Activated naive CD4-positive, alpha-beta T cell treated with anti-CD3 and anti-CD28 coated beads for 36 hours (primary cell): ENCODE data around the gene SS18. TPM values are rescaled to one million over a fixed set of nuclear protein-coding genes. Genes with fewer than 3 reads are reported as not detected.

Source experiments
- CTCF ChIA-PET: fragments of 350-600 bp; sonication (Branson Sonifier 250); formaldehyde crosslinking; loops from one replicate; lab custom pipeline; 2021; ENCODE audit warnings: antibody characterized with exemption; lab: Charles Lee
- DNase-seq: peaks from one replicate; pipeline ENCODE4 v3.0.0-alpha.2; 2020
- H3K27ac Mint-ChIP-seq: one replicate; pipeline ENCODE4 v1.8.0; 2021; ENCODE audit warnings: mild to moderate bottlenecking, mixed read lengths
- H3K27me3 Mint-ChIP-seq: one replicate; pipeline ENCODE4 v1.8.0; 2021; ENCODE audit warnings: low read depth, mixed read lengths
- H3K36me3 Mint-ChIP-seq: one replicate; pipeline ENCODE4 v1.8.0; 2021; ENCODE audit warnings: low read depth, mixed read lengths
- H3K4me1 Mint-ChIP-seq: one replicate; pipeline ENCODE4 v1.8.0; 2021; ENCODE audit warnings: low read depth, mixed read lengths
- H3K4me3 Mint-ChIP-seq: one replicate; pipeline ENCODE4 v1.8.0; 2021; ENCODE audit warnings: mild to moderate bottlenecking, moderate library complexity, mixed read lengths
- H3K9me3 Mint-ChIP-seq: one replicate; pipeline ENCODE4 v1.8.0; 2021; ENCODE audit warnings: mixed read lengths
- intact Hi-C: fragments of 100-400 bp; cut with micrococcal nuclease; formaldehyde crosslinking; loops from one replicate; pipeline ENCODE4 v1.15.1; 2023
- total RNA-seq, 2 experiments: library from RNA; stranded (reverse); gene quantifications; one replicate each; pipeline ENCODE4 v1.2.3, GENCODE V29; 2021

Gene SS18
- total RNA-seq, 2 experiments from 2014 or later = 42.2 to 42.9 TPM

DNA sequence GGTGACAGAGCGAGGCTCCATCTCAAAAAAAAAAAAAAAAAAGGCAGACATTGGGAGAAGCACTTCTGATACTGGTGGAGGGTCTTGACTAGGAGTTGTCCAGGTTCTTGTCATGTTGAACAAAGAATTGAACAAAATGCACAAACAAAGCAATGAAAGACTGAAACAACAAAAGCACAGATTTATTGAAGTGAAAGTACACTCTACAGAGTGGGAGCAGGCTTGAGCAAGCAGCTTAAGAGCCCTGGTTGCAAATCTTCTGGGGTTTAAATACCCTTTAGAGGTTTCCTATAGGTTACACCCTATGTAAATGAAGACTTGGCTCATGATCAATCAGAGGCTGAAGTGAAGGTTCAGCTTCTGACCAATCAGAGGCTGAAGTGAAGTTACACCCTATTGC lies 6.4 kb upstream of the SS18 start:
- no peak for DNase-seq
- H3K4me1 Mint-ChIP-seq = no peaks in the 10 kb centered on the region

DNA sequence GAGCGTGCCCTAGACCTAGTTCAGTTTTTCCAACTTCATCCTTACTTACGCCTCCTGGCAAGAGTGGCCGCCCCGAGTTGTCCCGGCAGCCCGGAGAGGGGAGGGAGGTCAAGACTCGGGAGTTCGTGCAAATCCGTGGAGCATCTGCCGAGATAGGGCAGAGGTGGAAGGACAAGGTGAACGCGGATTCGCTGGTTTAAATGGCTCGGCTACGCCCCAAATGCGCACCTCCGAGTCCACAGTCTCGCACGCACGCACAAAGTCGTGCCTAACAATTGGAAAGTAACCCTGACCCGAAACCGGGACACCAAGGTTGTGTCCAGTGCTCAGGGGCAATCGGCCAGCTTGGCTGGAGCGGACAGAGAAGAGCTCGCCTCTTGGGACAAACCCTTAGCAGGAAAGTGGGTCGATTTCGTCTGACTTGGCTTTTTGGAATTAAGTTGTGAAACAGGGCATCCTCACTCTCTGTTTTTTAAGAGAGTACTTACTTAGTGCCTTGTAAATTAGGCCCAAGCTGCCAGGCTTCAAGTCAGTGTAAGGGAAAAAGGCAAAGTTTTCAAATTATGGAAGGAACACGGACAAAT lies 726 bp upstream of the SS18 start:
- peak overlapping the region; percentile 98 for H3K27ac Mint-ChIP-seq
- H3K4me3 Mint-ChIP-seq = peak overlapping the region; percentile 93
- H3K9me3 Mint-ChIP-seq = no peaks in the 10 kb centered on the region
- CTCF ChIA-PET = interaction anchor here (0.6 kb wide), 1 partner anchor 129 kb away, joined by 4 read pairs; no protein-coding TSS in a partner anchor
- intact Hi-C loops = loop anchor here (2.0 to 5.0 kb wide), 3 partner anchors 68 to 739 kb away; partner anchors contain the start of gene ZNF521
- no peak for DNase-seq
- H3K36me3 Mint-ChIP-seq = peaks cover 10% of the 10 kb centered on the region
- no peaks in the 10 kb centered on the region for H3K27me3 Mint-ChIP-seq
- peaks cover 30% of the 10 kb centered on the region for H3K4me1 Mint-ChIP-seq

More for the DNA sequence above, 6.4 kb upstream of the SS18 start:
- no peaks in the 10 kb centered on the region for H3K36me3 Mint-ChIP-seq
- CTCF ChIA-PET = no interaction called here
- H3K9me3 Mint-ChIP-seq = peaks cover 1% of the 10 kb centered on the region
- no peak overlapping the region for H3K4me3 Mint-ChIP-seq
- no peaks in the 10 kb centered on the region for H3K27me3 Mint-ChIP-seq
- H3K27ac Mint-ChIP-seq = no peak overlapping the region
- intact Hi-C loops = no loop called here

DNA sequence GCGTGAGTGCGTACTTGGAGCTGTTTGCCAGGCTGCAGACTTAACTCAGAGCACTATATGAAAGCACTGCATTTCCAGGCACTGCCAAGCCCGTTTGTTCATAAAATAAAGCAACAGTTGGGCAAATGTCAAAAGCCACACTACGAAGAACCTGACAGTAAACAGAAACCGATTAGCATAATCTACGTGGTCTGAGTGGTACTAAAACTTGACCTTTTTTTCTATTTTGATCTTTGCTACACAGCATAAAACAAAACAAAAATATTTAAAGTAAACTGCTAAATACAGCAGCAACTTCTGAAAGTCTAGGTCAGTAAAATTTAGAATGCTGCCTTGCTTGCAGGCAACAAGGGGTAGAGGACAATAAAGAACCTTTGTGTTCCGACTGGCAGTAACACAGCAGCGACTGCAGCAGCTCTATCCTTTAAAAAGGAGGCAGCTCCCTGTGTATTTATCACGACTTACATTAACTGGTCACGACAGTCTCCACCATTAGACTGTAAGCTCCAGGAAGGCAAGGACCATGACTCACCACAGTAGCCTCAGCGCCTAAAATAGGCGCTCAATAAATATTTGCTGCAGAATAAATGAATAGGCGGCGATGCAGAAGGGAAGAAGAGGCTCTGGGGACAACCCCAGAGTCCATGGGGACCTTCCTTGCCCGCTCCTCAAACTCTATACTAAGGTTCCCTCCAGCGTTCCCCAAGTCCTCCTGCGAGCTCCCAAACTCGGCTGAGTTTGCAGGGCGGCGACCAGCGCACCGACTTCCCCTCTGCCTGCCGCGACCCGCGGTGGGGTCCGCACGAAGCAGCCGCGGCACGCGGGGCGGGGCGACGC lies 902 bp downstream of the SS18 start:
- H3K4me1 Mint-ChIP-seq = peaks cover 32% of the 10 kb centered on the region
- peaks cover 12% of the 10 kb centered on the region for H3K36me3 Mint-ChIP-seq
- no peaks in the 10 kb centered on the region for H3K27me3 Mint-ChIP-seq
- H3K27ac Mint-ChIP-seq = peak overlapping the region; percentile 98
- peak overlapping the region; percentile 93 for H3K4me3 Mint-ChIP-seq
- H3K9me3 Mint-ChIP-seq = no peaks in the 10 kb centered on the region
- CTCF ChIA-PET = no interaction called here
- DNase-seq = peak; percentile 7
- intact Hi-C loops = loop anchor here (1.0 to 5.0 kb wide), 11 partner anchors 9 to 737 kb away; partner anchors contain the start of genes KCTD1, PSMA8, TAF4B and ZNF521

DNA sequence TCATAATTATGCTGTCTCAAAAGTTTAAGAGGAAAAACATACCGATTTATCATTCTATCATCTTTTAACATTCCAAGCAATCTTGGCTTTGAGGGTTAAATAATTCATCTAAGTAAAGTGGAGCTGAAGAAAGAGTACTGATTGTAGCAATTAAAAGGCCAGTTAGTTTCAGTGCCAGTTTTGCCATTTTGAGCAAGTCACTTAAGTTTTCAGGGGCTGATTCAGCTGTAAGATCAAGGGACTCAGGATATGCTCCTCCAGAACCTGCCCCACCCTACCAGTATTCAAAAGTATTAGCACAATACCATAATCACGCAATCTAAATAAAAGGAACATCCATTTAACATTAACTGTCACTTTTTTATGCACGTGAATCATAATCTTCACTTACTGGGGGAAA lies 1.9 kb downstream of the SS18 start:
- Mint-ChIP-seq H3K9me3 (no peaks in the 10 kb centered on the region), H3K4me3 (peak overlapping the region; percentile 93), H3K27ac (peak overlapping the region; percentile 30), H3K36me3 (peaks cover 12% of the 10 kb centered on the region), H3K27me3 (no peaks in the 10 kb centered on the region), H3K4me1 (peaks cover 35% of the 10 kb centered on the region)
- DNase-seq = no peak
- intact Hi-C loops = loop anchor here (2.0 to 5.0 kb wide), 2 partner anchors 51 to 168 kb away; no protein-coding TSS in a partner anchor
- CTCF ChIA-PET = no interaction called here

DNA sequence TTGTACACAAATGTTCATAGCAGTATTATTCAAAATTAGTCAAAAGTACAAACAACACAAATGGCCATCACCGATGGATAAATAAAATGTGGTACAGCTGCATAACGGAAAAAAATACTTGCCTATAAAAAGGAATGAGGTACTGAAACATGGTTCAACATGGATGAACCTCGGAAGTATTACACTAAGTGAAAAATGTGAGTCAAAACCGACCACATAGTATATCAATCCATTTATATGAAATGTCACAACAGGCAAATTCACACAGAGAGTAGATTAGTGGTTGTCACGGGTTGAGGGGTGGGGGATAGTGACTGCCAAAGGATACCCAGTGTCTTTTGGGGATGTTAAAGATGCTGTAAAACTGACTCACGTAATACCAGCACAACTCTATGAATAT lies 3.5 kb downstream of the SS18 start:
- no peak for DNase-seq
- intact Hi-C loops = loop anchor here (5.0 kb wide), 1 partner anchor 50 kb away; no protein-coding TSS in a partner anchor
- peaks cover 17% of the 10 kb centered on the region for H3K36me3 Mint-ChIP-seq
- H3K4me3 Mint-ChIP-seq = no peak overlapping the region
- H3K9me3 Mint-ChIP-seq = no peaks in the 10 kb centered on the region
- H3K27me3 Mint-ChIP-seq = no peaks in the 10 kb centered on the region
- no peak overlapping the region for H3K27ac Mint-ChIP-seq
- H3K4me1 Mint-ChIP-seq = peaks cover 40% of the 10 kb centered on the region
- CTCF ChIA-PET = no interaction called here

DNA sequence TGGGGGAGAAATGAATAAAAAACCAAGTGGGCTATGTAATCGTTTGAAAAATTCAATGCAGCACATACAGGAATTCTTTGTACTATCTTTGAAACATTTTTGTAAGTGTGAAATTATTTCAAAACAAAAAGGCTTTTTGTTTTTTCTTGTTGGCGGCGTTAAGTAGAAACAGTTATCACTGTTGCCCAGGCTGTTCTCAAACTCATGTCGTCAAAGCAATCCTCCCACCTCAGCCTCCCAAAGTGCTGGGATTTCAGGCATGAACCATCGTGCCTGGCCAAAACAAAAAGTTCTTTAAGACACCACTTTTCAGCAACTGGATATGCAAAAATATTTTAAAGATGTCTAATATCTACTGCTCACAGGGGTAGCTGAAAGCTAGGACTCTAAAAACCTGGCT lies 5.4 kb downstream of the SS18 start:
- no peak overlapping the region for H3K27ac Mint-ChIP-seq
- peaks cover 37% of the 10 kb centered on the region for H3K4me1 Mint-ChIP-seq
- H3K27me3 Mint-ChIP-seq = no peaks in the 10 kb centered on the region
- peaks cover 24% of the 10 kb centered on the region for H3K36me3 Mint-ChIP-seq
- no peak for DNase-seq
- no peaks in the 10 kb centered on the region for H3K9me3 Mint-ChIP-seq
- CTCF ChIA-PET = no interaction called here
- no peak overlapping the region for H3K4me3 Mint-ChIP-seq
- intact Hi-C loops = loop anchor here (5.0 kb wide), 1 partner anchor 48 kb away; no protein-coding TSS in a partner anchor

DNA sequence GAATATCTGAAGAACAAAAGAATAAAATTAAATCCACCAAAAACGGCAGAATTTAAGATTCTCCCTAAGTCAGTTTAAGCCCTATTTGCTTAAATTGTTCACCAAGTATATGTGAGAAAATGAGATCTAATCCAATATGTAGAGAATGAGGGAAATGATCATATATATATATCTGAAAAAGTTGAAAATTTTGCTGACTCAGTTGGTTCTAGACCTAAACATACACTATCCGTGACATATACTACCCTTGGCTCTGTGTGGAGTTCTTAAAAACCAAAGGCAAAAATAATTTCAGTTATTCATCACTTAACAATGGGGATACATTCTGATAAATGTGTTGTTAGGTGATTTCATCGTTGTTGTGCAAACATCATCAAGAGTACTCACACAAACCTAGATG lies 7.3 kb downstream of the SS18 start:
- H3K4me1 Mint-ChIP-seq = peaks cover 32% of the 10 kb centered on the region
- peaks cover 22% of the 10 kb centered on the region for H3K36me3 Mint-ChIP-seq
- no peak for DNase-seq
- intact Hi-C loops = no loop called here
- no peak overlapping the region for H3K4me3 Mint-ChIP-seq
- no peaks in the 10 kb centered on the region for H3K27me3 Mint-ChIP-seq
- no peaks in the 10 kb centered on the region for H3K9me3 Mint-ChIP-seq
- CTCF ChIA-PET = interaction anchor here (1.6 kb wide), 1 partner anchor 301 kb away, joined by 6 read pairs; no protein-coding TSS in a partner anchor
- no peak overlapping the region for H3K27ac Mint-ChIP-seq

DNA sequence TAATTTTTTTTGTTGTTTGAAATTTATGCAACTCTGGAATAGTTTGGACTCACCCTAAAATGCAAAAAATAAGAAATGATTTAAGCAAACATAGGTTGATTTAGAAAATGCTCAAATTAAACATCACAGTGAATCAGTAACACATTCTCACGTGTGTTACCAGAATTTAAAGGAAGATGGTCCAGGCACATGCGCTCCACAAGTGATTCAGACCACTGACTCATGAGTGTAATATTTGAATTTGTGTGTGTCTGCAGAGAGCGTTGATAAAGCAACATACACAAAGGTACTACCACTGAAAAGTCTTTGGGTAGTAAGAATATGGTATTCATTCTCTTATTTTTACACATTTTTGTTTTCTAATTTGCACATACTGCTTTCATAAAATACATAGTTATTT lies 7.9 kb downstream of the SS18 start:
- Mint-ChIP-seq H3K4me3 (no peak overlapping the region), H3K9me3 (no peaks in the 10 kb centered on the region), H3K27me3 (no peaks in the 10 kb centered on the region), H3K27ac (no peak overlapping the region), H3K36me3 (peaks cover 25% of the 10 kb centered on the region), H3K4me1 (peaks cover 28% of the 10 kb centered on the region)
- CTCF ChIA-PET = no interaction called here
- intact Hi-C loops = no loop called here
- DNase-seq = no peak

DNA sequence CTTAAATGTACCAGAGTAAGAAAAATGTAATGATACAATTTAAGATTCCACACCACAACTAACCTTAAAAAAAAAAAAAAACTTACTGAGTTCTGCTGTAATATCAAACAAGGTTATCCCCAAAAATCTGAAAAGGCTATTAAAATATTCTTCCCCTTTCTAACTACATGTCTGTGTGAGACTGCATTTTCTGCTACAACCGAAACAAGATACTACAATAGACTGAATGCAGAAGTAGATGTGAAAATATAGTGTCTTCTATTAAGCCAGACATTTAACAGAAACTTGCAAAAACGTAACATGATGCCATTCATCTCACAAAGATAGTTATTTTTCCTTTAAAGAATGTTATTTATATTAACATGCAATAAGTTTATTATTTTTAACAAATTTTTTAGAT lies 16.2 kb downstream of the SS18 start:
- CTCF ChIA-PET = interaction anchor here (0.6 kb wide), 1 partner anchor 475 kb away, joined by 3 read pairs; no protein-coding TSS in a partner anchor
- H3K4me3 Mint-ChIP-seq = no peak overlapping the region
- H3K27ac Mint-ChIP-seq = no peak overlapping the region
- peaks cover 47% of the 10 kb centered on the region for H3K36me3 Mint-ChIP-seq
- H3K9me3 Mint-ChIP-seq = peaks cover 14% of the 10 kb centered on the region
- no peaks in the 10 kb centered on the region for H3K27me3 Mint-ChIP-seq
- intact Hi-C loops = no loop called here
- peaks cover 29% of the 10 kb centered on the region for H3K4me1 Mint-ChIP-seq
- no peak for DNase-seq

DNA sequence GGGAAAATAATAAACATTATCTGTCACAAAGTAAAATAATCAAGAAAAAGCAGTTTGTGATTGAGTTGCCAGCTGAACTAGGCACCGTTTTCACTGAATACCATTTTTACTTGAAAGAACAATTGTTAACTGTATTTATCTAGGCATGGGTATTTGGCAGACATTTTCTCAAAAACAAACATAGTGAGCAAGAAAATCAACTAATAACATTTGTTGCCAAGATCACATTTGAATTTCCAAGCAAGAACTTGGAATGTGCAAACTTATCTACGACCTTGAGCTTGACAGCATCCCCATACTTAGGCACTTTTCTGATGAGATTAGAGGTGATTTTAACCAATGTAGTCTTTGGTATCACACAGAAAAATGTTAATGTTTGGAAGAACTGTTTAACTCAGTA lies 16.7 kb downstream of the SS18 start:
- no peaks in the 10 kb centered on the region for H3K27me3 Mint-ChIP-seq
- H3K36me3 Mint-ChIP-seq = peaks cover 49% of the 10 kb centered on the region
- H3K4me1 Mint-ChIP-seq = peaks cover 25% of the 10 kb centered on the region
- H3K27ac Mint-ChIP-seq = no peak overlapping the region
- no peak for DNase-seq
- CTCF ChIA-PET = interaction anchor here (0.6 kb wide), 1 partner anchor 475 kb away, joined by 3 read pairs; no protein-coding TSS in a partner anchor
- peaks cover 14% of the 10 kb centered on the region for H3K9me3 Mint-ChIP-seq
- H3K4me3 Mint-ChIP-seq = no peak overlapping the region
- intact Hi-C loops = no loop called here

DNA sequence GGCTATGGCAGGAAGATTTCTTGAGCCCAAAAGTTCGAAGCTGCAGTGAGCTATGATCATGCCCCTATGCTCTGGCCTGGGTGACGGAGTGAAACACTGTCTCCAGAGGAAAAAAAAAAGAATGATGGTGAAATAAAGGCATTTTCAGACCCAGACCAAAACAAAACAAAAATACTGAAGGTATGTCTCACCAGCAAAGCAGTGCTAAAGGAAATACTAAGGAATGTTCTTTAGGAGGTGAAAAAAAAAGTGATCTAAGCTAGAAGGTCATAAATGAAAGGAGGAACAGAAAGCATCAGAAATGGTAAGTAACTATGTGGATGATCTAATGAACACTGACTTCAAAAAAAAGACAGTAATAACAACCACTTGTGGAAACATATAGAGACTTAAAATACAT lies 18.7 kb downstream of the SS18 start:
- Mint-ChIP-seq H3K27me3 (no peaks in the 10 kb centered on the region), H3K36me3 (peaks cover 57% of the 10 kb centered on the region), H3K4me3 (no peak overlapping the region), H3K4me1 (peaks cover 29% of the 10 kb centered on the region), H3K9me3 (peaks cover 14% of the 10 kb centered on the region), H3K27ac (no peak overlapping the region)
- no peak for DNase-seq
- intact Hi-C loops = no loop called here
- CTCF ChIA-PET = interaction anchor here (0.6 kb wide), 1 partner anchor 129 kb away, joined by 4 read pairs; no protein-coding TSS in a partner anchor

DNA sequence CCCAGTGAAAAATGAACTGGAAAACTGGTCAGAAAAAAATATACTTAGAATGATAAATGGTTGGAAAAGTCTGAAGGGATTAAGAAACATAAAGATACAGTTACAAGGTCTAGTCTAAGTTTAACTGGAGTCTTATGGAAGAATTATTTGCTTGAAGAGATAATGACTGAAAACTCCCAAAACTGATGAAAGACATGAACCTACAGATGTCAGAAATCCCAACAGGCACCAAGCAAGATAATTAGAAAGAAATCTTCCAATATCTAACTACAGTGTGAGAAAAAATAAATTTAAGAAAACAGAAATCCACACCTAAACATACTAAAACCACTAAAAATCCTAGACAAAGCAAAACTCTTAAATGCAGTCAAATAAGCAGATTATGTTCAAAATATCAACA lies 19.4 kb downstream of the SS18 start:
- no peaks in the 10 kb centered on the region for H3K27me3 Mint-ChIP-seq
- intact Hi-C loops = no loop called here
- no peak overlapping the region for H3K4me3 Mint-ChIP-seq
- DNase-seq = no peak
- no peak overlapping the region for H3K27ac Mint-ChIP-seq
- H3K9me3 Mint-ChIP-seq = peaks cover 14% of the 10 kb centered on the region
- peaks cover 29% of the 10 kb centered on the region for H3K4me1 Mint-ChIP-seq
- peaks cover 59% of the 10 kb centered on the region for H3K36me3 Mint-ChIP-seq
- CTCF ChIA-PET = no interaction called here
